DOHH2 (cell line): Measurements from ENCODE around the gene USP2.

ENCODE experiments used
- EZH2phosphoT487 ChIP-seq: fragments of 200-600 bp; sonication (generic); IDR thresholded peaks from 2 replicates; pipeline ENCODE4 v1.6.1; 2017; ENCODE audit warnings: borderline replicate concordance, mild to moderate bottlenecking, antibody characterized with exemption, low read length, moderate library complexity, mixed read lengths
- TF ChIP-seq, protein P1 (sequence below): fragments of 200-600 bp; sonication (generic); IDR thresholded peaks from one replicate; pipeline ENCODE4 v1.5.1; 2014; ENCODE audit warnings: antibody characterized with exemption, mild to moderate bottlenecking, low read depth, low read length; ENCODE audit not compliant: poor library complexity, severe bottlenecking

DNA sequence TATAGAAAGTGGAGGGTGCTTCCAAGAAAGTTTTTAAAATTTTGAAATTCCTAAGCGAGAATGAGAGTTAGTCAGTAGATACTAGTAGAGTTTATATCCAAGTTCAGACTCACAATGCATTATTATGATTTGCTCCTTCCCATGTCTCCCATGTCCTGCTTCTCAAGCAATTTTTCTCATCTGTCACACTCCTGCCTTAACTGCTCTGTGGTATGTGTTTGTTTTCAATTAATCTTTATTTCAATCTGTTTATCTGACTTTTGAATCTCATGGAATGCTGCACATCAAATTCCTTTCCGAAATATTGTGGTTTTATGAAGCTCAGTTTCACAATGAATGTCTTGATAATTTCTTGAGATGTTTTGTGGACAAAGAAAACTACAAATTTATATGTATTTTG, 23.4 kb upstream of the USP2 start:
- TF ChIP-seq, protein P1, sequence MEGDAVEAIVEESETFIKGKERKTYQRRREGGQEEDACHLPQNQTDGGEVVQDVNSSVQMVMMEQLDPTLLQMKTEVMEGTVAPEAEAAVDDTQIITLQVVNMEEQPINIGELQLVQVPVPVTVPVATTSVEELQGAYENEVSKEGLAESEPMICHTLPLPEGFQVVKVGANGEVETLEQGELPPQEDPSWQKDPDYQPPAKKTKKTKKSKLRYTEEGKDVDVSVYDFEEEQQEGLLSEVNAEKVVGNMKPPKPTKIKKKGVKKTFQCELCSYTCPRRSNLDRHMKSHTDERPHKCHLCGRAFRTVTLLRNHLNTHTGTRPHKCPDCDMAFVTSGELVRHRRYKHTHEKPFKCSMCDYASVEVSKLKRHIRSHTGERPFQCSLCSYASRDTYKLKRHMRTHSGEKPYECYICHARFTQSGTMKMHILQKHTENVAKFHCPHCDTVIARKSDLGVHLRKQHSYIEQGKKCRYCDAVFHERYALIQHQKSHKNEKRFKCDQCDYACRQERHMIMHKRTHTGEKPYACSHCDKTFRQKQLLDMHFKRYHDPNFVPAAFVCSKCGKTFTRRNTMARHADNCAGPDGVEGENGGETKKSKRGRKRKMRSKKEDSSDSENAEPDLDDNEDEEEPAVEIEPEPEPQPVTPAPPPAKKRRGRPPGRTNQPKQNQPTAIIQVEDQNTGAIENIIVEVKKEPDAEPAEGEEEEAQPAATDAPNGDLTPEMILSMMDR = no peak
- no peak for TF ChIP-seq EZH2phosphoT487
